Measurements from ENCODE around the gene IRF2BP2.

IRF2BP2 gene

GRCh38 chr1:234583755-234584419 lies 26.1 kb downstream of the IRF2BP2 start:
- CTCF ChIA-PET, result interaction anchor here (0.6 to 2.5 kb wide), 6 partner anchors 9 to 1044 kb away, joined by 3 to 7 read pairs (median 3); no protein-coding TSS in a partner anchor
- Histone ChIP-seq H3K4me3 (ENCODE audit: low read depth, low read length) (no peak overlapping the region), H3K4me1 (ENCODE audit: control insufficient read depth, insufficient read depth, low read length) (peaks cover 7% of the 10 kb centered on the region; the same call in 1 of the 2 replicates), H3K36me3 (ENCODE audit: control insufficient read depth in 2 of 2, insufficient read depth in 1 of 2, low read length in 2 of 2) (no peaks in the 10 kb centered on the region), H3K27ac (ENCODE audit: extremely low read depth, low read depth, low read length) (no peak overlapping the region), H3K9me3 (ENCODE audit: control insufficient read depth, insufficient read depth, low read depth, low read length) (no peaks in the 10 kb centered on the region)
- TF ChIP-seq BCL11A (tag by site-specific recombination; IDR thresholded peaks at IDR 0.05; ENCODE audit: low read depth), result no peak
- TF ChIP-seq ZNF133 (tag by site-specific recombination; IDR thresholded peaks at IDR 0.05), result no peak
- TF ChIP-seq YY2 (tag by site-specific recombination; IDR thresholded peaks at IDR 0.05), result no peak
- TF ChIP-seq ZBTB48 (tag by site-specific recombination; IDR thresholded peaks at IDR 0.05), result no peak
- TF ChIP-seq ZNF530 (tag by site-specific recombination; IDR thresholded peaks at IDR 0.05; ENCODE audit: low read depth), result no peak
- no peak for TF ChIP-seq ZNF398 (tag by site-specific recombination; IDR thresholded peaks at IDR 0.05)
- no peak for TF ChIP-seq ZNF747 (tag by site-specific recombination; IDR thresholded peaks at IDR 0.05)
- TF ChIP-seq AEBP2 (tag by site-specific recombination; IDR thresholded peaks at IDR 0.05; ENCODE audit: borderline replicate concordance), result no peak
- TF ChIP-seq ZNF776 (tag by site-specific recombination; IDR thresholded peaks at IDR 0.05; ENCODE audit: borderline replicate concordance), result no peak
- TF ChIP-seq ZSCAN4 (tag by site-specific recombination; IDR thresholded peaks at IDR 0.05), result peak; percentile 83
- no peak for TF ChIP-seq ZNF664 (tag by site-specific recombination; IDR thresholded peaks at IDR 0.05)
- no peak for TF ChIP-seq PRDM4 (tag by site-specific recombination; IDR thresholded peaks at IDR 0.05)
- TF ChIP-seq ZEB2 (tag by site-specific recombination; IDR thresholded peaks at IDR 0.05), result no peak
- no peak for TF ChIP-seq MZF1 (tag by site-specific recombination; IDR thresholded peaks at IDR 0.05; ENCODE audit: borderline replicate concordance)
- TF ChIP-seq EGR2 (tag by site-specific recombination; IDR thresholded peaks at IDR 0.05; ENCODE audit: low read depth), result peak; percentile 80
- peak; percentile 80 for TF ChIP-seq ZFHX2 (tag by site-specific recombination; conservative IDR thresholded peaks at IDR 0.05)
- peak; percentile 59 for TF ChIP-seq SCRT2 (tag by site-specific recombination; IDR thresholded peaks at IDR 0.05)
- no peak for TF ChIP-seq ZNF404 (tag by site-specific recombination; IDR thresholded peaks at IDR 0.05)
- TF ChIP-seq ZNF223 (tag by site-specific recombination; IDR thresholded peaks at IDR 0.05), result 0 out of 2 replicates have a peak, but pooled peaks have one; percentile 7
- no peak for TF ChIP-seq OSR2 (tag by site-specific recombination; IDR thresholded peaks at IDR 0.05)
- TF ChIP-seq ZNF132 (tag by site-specific recombination; IDR thresholded peaks at IDR 0.05; ENCODE audit: borderline replicate concordance), result no peak
- POLR2A ChIA-PET, result interaction anchor here (0.8 to 1.6 kb wide), 4 partner anchors 14 to 85 kb away, joined by 3 to 4 read pairs (median 4); no protein-coding TSS in a partner anchor

Data from HEK293 (cell line).